Gastrocnemius medialis (tissue), 4 donors: ENCODE measurements around the gene EVX2.

Experiments used
- POLR2A ChIP-seq, 2 donors: fragments of 450-650 bp; IDR thresholded peaks; one replicate each; pipeline ENCODE4 v1.6.1; 2017; ENCODE audit warnings: antibody characterized with exemption in 2 of 2, mild to moderate bottlenecking in 2 of 2, moderate library complexity in 2 of 2
- TF ChIP-seq, protein P1 (sequence below), 5 experiments: fragments of 450-650 bp in 3 of 5; fragments of 200-600 bp in 2 of 5; sonication (generic) in 2 of 5; IDR thresholded peaks in 4 of 5; conservative IDR thresholded peaks in 1 of 5; 1 replicate in 4 of 5; 2 replicates in 1 of 5; pipeline ENCODE4 v1.5.1; 2016 to 2019; ENCODE audit warnings: antibody characterized with exemption in 5 of 5, mild to moderate bottlenecking in 3 of 5, moderate library complexity in 3 of 5

DNA sequence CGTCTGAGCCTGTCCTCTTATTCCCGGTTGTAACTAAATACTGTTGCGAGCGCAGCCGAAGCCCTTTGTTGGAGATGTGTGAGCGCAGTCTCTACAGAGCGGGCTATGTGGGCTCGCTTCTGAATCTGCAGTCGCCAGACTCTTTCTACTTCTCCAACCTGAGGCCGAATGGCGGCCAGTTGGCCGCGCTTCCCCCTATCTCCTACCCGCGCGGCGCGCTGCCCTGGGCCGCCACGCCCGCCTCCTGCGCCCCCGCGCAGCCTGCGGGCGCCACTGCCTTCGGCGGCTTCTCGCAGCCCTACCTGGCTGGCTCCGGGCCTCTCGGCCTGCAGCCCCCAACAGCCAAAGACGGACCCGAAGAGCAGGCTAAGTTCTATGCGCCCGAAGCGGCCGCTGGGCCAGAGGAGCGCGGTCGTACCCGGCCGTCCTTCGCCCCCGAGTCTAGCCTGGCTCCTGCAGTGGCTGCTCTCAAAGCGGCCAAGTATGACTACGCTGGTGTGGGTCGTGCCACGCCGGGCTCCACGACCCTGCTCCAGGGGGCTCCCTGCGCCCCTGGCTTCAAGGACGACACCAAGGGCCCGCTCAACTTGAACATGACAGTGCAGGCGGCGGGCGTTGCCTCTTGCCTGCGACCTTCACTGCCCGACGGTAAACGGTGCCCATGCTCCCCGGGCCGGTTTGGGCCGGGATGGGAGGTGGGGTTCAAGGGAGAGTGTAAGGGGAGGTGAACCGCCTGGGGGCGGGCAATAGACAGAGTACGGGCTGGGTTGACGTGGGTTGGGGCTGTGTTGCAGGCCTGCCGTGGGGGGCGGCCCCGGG, 16.2 kb upstream of the EVX2 start, which contains the start of gene HOXD12:
- TF ChIP-seq, protein P1, sequence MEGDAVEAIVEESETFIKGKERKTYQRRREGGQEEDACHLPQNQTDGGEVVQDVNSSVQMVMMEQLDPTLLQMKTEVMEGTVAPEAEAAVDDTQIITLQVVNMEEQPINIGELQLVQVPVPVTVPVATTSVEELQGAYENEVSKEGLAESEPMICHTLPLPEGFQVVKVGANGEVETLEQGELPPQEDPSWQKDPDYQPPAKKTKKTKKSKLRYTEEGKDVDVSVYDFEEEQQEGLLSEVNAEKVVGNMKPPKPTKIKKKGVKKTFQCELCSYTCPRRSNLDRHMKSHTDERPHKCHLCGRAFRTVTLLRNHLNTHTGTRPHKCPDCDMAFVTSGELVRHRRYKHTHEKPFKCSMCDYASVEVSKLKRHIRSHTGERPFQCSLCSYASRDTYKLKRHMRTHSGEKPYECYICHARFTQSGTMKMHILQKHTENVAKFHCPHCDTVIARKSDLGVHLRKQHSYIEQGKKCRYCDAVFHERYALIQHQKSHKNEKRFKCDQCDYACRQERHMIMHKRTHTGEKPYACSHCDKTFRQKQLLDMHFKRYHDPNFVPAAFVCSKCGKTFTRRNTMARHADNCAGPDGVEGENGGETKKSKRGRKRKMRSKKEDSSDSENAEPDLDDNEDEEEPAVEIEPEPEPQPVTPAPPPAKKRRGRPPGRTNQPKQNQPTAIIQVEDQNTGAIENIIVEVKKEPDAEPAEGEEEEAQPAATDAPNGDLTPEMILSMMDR (IDR thresholded peaks at IDR 0.05 in 4 of 5, conservative IDR thresholded peaks at IDR 0.05 in 1 of 5) = no peak
- no peak for TF ChIP-seq POLR2A (IDR thresholded peaks at IDR 0.05)
